Neutrophil (primary cell): ENCODE data around the gene AIG1.
"Not testable (repeated sequence)": the region's sequence is repeated elsewhere in the genome, so short reads cannot be mapped to it uniquely, and the experiment has no call there.

Experiments used
- H3K27ac ChIP-seq: fragments of 200-600 bp; sonication (generic); 2 replicates; pipeline ENCODE4 v1.5.1; 2016; ENCODE audit warnings: mild to moderate bottlenecking, moderate library complexity
- H3K27me3 ChIP-seq: fragments of 200-600 bp; sonication (generic); 2 replicates; pipeline ENCODE4 v1.6.0; 2016; ENCODE audit warnings: mild to moderate bottlenecking
- H3K36me3 ChIP-seq: fragments of 200-600 bp; sonication (generic); 2 replicates; pipeline ENCODE4 v1.5.1; 2017
- H3K4me1 ChIP-seq, 2 experiments: fragments of 200-600 bp in 1 of 2; sonication (generic) in 1 of 2; 1 replicate in 1 of 2; 2 replicates in 1 of 2; pipeline versions ENCODE4 v1.5.1 to v1.6.1; 2013 to 2016; ENCODE audit warnings: low read depth in 1 of 2, low read length in 1 of 2, mild to moderate bottlenecking in 1 of 2, moderate library complexity in 1 of 2; ENCODE audit not compliant: control insufficient read depth in 1 of 2, insufficient read depth in 1 of 2
- H3K4me3 ChIP-seq, 2 experiments: fragments of 200-600 bp in 1 of 2; sonication (generic) in 1 of 2; 1 replicate in 1 of 2; 2 replicates in 1 of 2; pipeline ENCODE4 v1.5.1; 2013 to 2016; ENCODE audit warnings: low read depth in 1 of 2, low read length in 1 of 2, mild to moderate bottlenecking in 1 of 2, moderate library complexity in 1 of 2
- H3K9me3 ChIP-seq: fragments of 200-600 bp; sonication (generic); 2 replicates; pipeline ENCODE4 v1.5.1; 2016
- TF ChIP-seq, protein P1 (sequence below): fragments of 200-600 bp; sonication (generic); IDR thresholded peaks from 2 replicates; pipeline ENCODE4 v1.5.1; 2016; ENCODE audit warnings: antibody characterized with exemption

Gene AIG1

DNA sequence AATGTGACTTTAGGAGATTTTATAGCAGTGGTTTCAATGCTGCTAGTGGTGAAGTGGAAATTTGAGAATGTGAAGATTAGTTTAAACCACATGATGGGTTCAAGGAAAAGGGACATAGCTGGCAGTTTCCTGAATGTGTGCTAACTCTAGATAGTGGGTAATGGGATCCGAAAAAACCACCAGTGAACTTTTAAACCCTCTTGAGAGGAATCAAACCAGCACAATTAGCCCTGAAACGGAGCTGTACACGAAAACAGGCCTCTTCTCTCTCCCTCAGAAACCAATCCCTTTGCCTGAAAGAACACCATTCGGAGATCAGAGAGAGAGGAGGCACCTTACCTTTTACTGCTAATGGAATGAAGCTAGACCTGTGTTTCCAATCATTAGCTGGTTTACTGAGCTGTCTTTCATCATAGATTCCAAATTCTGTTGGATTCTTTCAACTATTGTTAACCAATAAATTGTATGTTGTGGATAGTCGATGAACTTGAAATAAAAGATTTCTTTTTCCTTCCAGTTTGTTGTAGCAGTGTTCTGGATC, 103.9 kb downstream of the AIG1 start:
- TF ChIP-seq, protein P1, sequence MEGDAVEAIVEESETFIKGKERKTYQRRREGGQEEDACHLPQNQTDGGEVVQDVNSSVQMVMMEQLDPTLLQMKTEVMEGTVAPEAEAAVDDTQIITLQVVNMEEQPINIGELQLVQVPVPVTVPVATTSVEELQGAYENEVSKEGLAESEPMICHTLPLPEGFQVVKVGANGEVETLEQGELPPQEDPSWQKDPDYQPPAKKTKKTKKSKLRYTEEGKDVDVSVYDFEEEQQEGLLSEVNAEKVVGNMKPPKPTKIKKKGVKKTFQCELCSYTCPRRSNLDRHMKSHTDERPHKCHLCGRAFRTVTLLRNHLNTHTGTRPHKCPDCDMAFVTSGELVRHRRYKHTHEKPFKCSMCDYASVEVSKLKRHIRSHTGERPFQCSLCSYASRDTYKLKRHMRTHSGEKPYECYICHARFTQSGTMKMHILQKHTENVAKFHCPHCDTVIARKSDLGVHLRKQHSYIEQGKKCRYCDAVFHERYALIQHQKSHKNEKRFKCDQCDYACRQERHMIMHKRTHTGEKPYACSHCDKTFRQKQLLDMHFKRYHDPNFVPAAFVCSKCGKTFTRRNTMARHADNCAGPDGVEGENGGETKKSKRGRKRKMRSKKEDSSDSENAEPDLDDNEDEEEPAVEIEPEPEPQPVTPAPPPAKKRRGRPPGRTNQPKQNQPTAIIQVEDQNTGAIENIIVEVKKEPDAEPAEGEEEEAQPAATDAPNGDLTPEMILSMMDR = no peak
- H3K36me3 ChIP-seq = no peaks in the 10 kb centered on the region
- H3K9me3 ChIP-seq = no peaks in the 10 kb centered on the region
- H3K27me3 ChIP-seq = no peaks in the 10 kb centered on the region
- no peaks in the 10 kb centered on the region for H3K4me1 ChIP-seq
- no peak overlapping the region for H3K4me3 ChIP-seq
- no peak overlapping the region for H3K27ac ChIP-seq

DNA sequence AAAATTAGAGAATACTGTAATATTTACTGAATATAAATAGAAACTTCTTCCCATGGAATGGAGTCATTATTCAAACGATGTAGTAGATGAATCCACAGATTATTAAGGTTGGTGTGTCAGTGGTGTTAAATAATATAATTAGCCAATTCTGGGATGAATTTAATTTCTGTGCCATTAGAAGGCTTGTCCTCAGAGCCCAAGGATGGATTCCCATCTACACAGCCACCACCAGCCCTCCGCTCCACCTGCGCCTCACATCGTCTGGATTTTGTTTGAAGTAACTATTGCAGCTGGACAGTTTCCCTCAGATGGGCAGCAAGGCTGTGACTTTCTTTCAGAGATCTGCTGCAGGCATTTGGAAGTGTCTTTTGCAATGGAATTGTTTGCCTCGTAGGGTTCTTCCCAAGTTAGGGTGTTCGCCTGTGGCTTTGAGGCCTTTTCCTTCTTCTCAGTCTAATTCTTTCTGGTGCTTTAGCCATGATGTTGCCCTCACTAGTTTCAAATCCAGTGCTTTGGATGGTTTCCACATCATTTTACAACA, 104.7 kb downstream of the AIG1 start:
- Histone ChIP-seq H3K27ac (no peak overlapping the region), H3K36me3 (no peaks in the 10 kb centered on the region), H3K27me3 (no peaks in the 10 kb centered on the region), H3K9me3 (no peaks in the 10 kb centered on the region), H3K4me3 (no peak overlapping the region), H3K4me1 (no peaks in the 10 kb centered on the region)
- TF ChIP-seq, protein P1 = no peak

DNA sequence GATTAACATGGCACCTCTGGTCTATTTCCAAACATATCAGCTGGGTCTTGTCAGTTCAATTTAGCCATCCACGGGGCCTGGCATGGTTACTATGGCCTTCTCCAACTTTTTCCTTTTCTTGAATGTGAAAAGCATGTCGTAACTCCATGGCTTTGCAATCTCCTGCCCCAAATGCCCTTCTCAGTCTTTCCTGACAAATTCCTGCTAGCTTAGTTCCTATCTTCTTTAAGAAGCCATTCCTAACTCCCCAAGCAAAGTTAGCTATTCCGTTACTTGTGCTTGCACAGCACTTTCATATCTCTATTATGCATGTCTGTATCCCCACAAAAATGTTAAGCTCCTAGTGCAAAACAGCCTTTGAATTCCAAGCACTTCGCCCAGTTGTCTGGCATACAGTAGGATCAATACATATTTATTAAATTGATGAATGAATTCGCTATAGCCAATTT, 105.6 kb downstream of the AIG1 start:
- no peak overlapping the region for H3K27ac ChIP-seq
- H3K27me3 ChIP-seq = no peaks in the 10 kb centered on the region
- H3K9me3 ChIP-seq = no peaks in the 10 kb centered on the region
- no peak overlapping the region for H3K4me3 ChIP-seq
- TF ChIP-seq, protein P1 = no peak
- no peaks in the 10 kb centered on the region for H3K36me3 ChIP-seq
- H3K4me1 ChIP-seq = no peaks in the 10 kb centered on the region

DNA sequence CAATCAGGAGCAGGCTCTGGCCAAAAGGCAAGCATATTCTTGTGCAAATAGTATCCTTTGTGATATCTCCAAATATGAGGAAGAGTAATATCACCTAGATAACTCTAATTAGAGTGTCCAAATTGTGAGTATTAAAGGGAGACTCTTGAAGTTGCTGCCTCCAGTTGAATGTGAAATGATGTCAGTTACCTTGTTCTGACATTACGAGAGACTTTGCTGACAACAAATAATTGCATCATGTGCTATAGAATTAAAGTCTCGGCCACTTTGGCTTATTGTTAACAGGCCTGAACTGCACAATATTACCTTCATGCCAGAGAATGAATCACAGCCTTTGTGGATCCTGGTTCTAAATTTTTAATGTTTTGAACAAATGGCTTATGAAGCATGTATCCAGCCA, 106.5 kb downstream of the AIG1 start:
- Histone ChIP-seq H3K9me3 (no peaks in the 10 kb centered on the region), H3K4me3 (no peak overlapping the region), H3K4me1 (no peaks in the 10 kb centered on the region), H3K27ac (no peak overlapping the region), H3K36me3 (no peaks in the 10 kb centered on the region), H3K27me3 (no peaks in the 10 kb centered on the region)
- TF ChIP-seq, protein P1 = no peak

DNA sequence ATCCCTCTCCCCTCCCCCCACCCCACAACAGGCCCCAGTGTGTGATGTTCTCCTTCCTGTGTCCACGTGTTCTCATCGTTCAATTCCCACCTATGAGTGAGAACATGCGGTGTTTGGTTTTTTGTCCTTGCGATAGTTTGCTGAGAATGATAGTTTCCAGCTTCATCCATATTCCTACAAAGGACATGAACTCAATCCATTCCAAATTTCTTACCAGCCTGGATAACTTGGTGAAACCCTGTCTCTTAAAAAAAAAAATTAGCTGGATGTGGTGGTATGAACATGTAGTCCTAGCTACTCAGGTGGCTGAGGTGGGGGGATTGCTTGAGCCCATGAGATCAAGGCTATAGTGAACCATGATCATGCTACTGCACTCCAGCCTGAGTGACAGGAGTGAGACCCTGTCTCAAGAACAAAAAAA, 107.7 kb downstream of the AIG1 start:
- not testable (repeated sequence) for H3K4me3 ChIP-seq, H3K4me1 ChIP-seq, H3K9me3 ChIP-seq, H3K27ac ChIP-seq, H3K27me3 ChIP-seq, H3K36me3 ChIP-seq

DNA sequence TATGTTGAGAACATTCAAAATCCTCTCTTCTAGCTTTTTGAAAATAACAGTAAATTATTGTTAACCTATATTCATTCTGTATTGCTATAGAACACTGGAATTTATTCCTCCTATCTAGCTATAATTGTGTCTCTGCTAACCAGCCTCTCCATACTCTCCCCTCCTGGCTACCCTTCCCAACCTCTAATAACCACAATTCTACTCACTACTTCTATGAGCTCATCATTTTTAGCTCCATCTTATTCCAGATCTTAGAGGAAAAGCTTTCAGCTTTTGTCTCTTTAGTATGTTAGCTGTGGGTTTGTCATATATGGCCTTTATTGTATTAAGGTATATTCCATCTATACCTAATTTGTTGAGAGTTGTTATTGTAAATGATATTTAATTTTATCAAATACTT, 108.8 kb downstream of the AIG1 start:
- no peaks in the 10 kb centered on the region for H3K4me1 ChIP-seq
- H3K36me3 ChIP-seq = no peaks in the 10 kb centered on the region
- TF ChIP-seq, protein P1 = no peak
- no peak overlapping the region for H3K27ac ChIP-seq
- no peaks in the 10 kb centered on the region for H3K9me3 ChIP-seq
- no peaks in the 10 kb centered on the region for H3K27me3 ChIP-seq
- no peak overlapping the region for H3K4me3 ChIP-seq
